Activated CD4-positive, alpha-beta memory T cell treated with anti-CD3 and anti-CD28 coated beads for 36 hours (primary cell): ENCODE data around the gene FAF1. TPM values are rescaled to one million over a fixed set of nuclear protein-coding genes. Genes with fewer than 3 reads are reported as not detected.
A peak's percentile ranks its signal among the peaks of the same experiment; 100 is the strongest.
"Not testable (repeated sequence)": the region's sequence is repeated elsewhere in the genome, so short reads cannot be mapped to it uniquely, and the experiment has no call there.

Experiments
- CTCF ChIA-PET: fragments of 350-600 bp; sonication (Branson Sonifier 250); formaldehyde crosslinking; loops from one replicate; lab custom pipeline; 2021; ENCODE audit warnings: antibody characterized with exemption, inconsistent platforms; lab: Charles Lee
- POLR2A ChIA-PET: fragments of 350-600 bp; sonication (Branson Sonifier 250); formaldehyde crosslinking; loops from one replicate; lab custom pipeline; 2021; ENCODE audit warnings: antibody characterized with exemption; lab: Charles Lee
- DNase-seq: peaks from one replicate; pipeline ENCODE4 v3.0.0-alpha.2; 2020
- H3K27ac Mint-ChIP-seq: one replicate; pipeline ENCODE4 v1.8.0; 2021; ENCODE audit warnings: mixed read lengths
- H3K27me3 Mint-ChIP-seq: one replicate; pipeline ENCODE4 v1.8.0; 2021; ENCODE audit warnings: mixed read lengths
- H3K36me3 Mint-ChIP-seq: one replicate; pipeline ENCODE4 v1.8.0; 2021; ENCODE audit warnings: mixed read lengths
- H3K4me1 Mint-ChIP-seq: one replicate; pipeline ENCODE4 v1.8.0; 2021; ENCODE audit warnings: low read depth, mixed read lengths
- H3K4me3 Mint-ChIP-seq: one replicate; pipeline ENCODE4 v1.8.0; 2021; ENCODE audit warnings: mild to moderate bottlenecking, mixed read lengths
- H3K9me3 Mint-ChIP-seq: one replicate; pipeline ENCODE4 v1.8.0; 2021; ENCODE audit warnings: mixed read lengths
- intact Hi-C: fragments of 100-400 bp; cut with micrococcal nuclease; formaldehyde crosslinking; loops from one replicate; pipeline ENCODE4 v1.15.1; 2023
- total RNA-seq, 2 experiments: library from RNA; stranded (reverse); gene quantifications; one replicate each; pipeline ENCODE4 v1.2.3, GENCODE V29; 2021

FAF1 gene
- total RNA-seq, 2 experiments from 2014 or later = 77.0 to 84.6 TPM

- H3K36me3 Mint-ChIP-seq, H3K9me3 Mint-ChIP-seq, H3K4me1 Mint-ChIP-seq, DNase-seq, intact Hi-C loops, H3K27ac Mint-ChIP-seq, CTCF ChIA-PET, POLR2A ChIA-PET, H3K27me3 Mint-ChIP-seq, H3K4me3 Mint-ChIP-seq: not testable (repeated sequence)
Measured at GRCh38 chr1:50887555-50887954, 72.5 kb downstream of the FAF1 start.

- no peaks in the 10 kb centered on the region for H3K27me3 Mint-ChIP-seq
- no peak overlapping the region for H3K27ac Mint-ChIP-seq
- H3K4me1 Mint-ChIP-seq = peaks cover 16% of the 10 kb centered on the region
- H3K9me3 Mint-ChIP-seq = no peaks in the 10 kb centered on the region
- CTCF ChIA-PET = interaction anchor here (9.4 kb wide), 1 partner anchor 310 kb away, joined by 131 read pairs; no protein-coding TSS in a partner anchor
- H3K4me3 Mint-ChIP-seq = no peak overlapping the region
- no peak for DNase-seq
- POLR2A ChIA-PET = no interaction called here
- H3K36me3 Mint-ChIP-seq = peaks cover 2% of the 10 kb centered on the region
- intact Hi-C loops = no loop called here
Measured at GRCh38 chr1:50880373-50880772, 79.7 kb downstream of the FAF1 start.

- Mint-ChIP-seq H3K4me1 (peaks cover 16% of the 10 kb centered on the region), H3K27me3 (no peaks in the 10 kb centered on the region), H3K4me3 (no peak overlapping the region), H3K27ac (no peak overlapping the region), H3K36me3 (peaks cover 2% of the 10 kb centered on the region), H3K9me3 (no peaks in the 10 kb centered on the region)
- intact Hi-C loops = no loop called here
- ChIA-PET CTCF (interaction anchor here (9.4 kb wide), 1 partner anchor 311 kb away, joined by 131 read pairs; no protein-coding TSS in a partner anchor), POLR2A (no interaction called here)
- no peak for DNase-seq
Measured at GRCh38 chr1:50879137-50879536, 80.9 kb downstream of the FAF1 start.

- Mint-ChIP-seq H3K27ac (no peak overlapping the region), H3K36me3 (peaks cover 2% of the 10 kb centered on the region), H3K4me3 (no peak overlapping the region), H3K27me3 (no peaks in the 10 kb centered on the region), H3K9me3 (no peaks in the 10 kb centered on the region), H3K4me1 (peaks cover 16% of the 10 kb centered on the region)
- intact Hi-C loops = no loop called here
- DNase-seq = no peak
- POLR2A ChIA-PET = no interaction called here
- CTCF ChIA-PET = interaction anchor here (1.5 to 9.4 kb wide), 2 partner anchors 40 to 312 kb away, joined by 4 to 131 read pairs; no protein-coding TSS in a partner anchor
Measured at GRCh38 chr1:50878434-50878833, 81.6 kb downstream of the FAF1 start.

- no peak overlapping the region for H3K27ac Mint-ChIP-seq
- H3K27me3 Mint-ChIP-seq = no peaks in the 10 kb centered on the region
- DNase-seq = no peak
- H3K36me3 Mint-ChIP-seq = no peaks in the 10 kb centered on the region
- H3K4me1 Mint-ChIP-seq = peaks cover 16% of the 10 kb centered on the region
- no peaks in the 10 kb centered on the region for H3K9me3 Mint-ChIP-seq
- CTCF ChIA-PET = interaction anchor here (1.5 to 9.4 kb wide), 2 partner anchors 40 to 313 kb away, joined by 4 to 131 read pairs; no protein-coding TSS in a partner anchor
- no peak overlapping the region for H3K4me3 Mint-ChIP-seq
- POLR2A ChIA-PET = no interaction called here
- intact Hi-C loops = no loop called here
Measured at GRCh38 chr1:50877641-50878040, 82.4 kb downstream of the FAF1 start.

GRCh38 chr1:50873458-50874187 lies 86.4 kb downstream of the FAF1 start:
- H3K4me3 Mint-ChIP-seq = peak overlapping the region; percentile 54

GRCh38 chr1:50864845-50865244 lies 95.2 kb downstream of the FAF1 start:
- H3K27me3 Mint-ChIP-seq, CTCF ChIA-PET, DNase-seq, intact Hi-C loops, H3K4me3 Mint-ChIP-seq, H3K27ac Mint-ChIP-seq, POLR2A ChIA-PET: not testable (repeated sequence)
- peaks cover 36% of the 10 kb centered on the region for H3K9me3 Mint-ChIP-seq
- peaks cover 13% of the 10 kb centered on the region for H3K4me1 Mint-ChIP-seq
- H3K36me3 Mint-ChIP-seq = peaks cover 21% of the 10 kb centered on the region

More at GRCh38 chr1:50873458-50874187, 86.4 kb downstream of the FAF1 start:
- Mint-ChIP-seq H3K27ac (no peak overlapping the region), H3K9me3 (no peaks in the 10 kb centered on the region), H3K4me1 (peaks cover 6% of the 10 kb centered on the region), H3K27me3 (no peaks in the 10 kb centered on the region), H3K36me3 (no peaks in the 10 kb centered on the region)
- intact Hi-C loops = loop anchor here (1.0 to 5.0 kb wide), 4 partner anchors 95 to 424 kb away; no protein-coding TSS in a partner anchor
- ChIA-PET POLR2A (no interaction called here), CTCF (interaction anchor here (0.6 to 9.4 kb wide), 29 partner anchors 8 to 432 kb away, joined by 3 to 131 read pairs (median 3); no protein-coding TSS in a partner anchor)
- peak; percentile 82 for DNase-seq

GRCh38 chr1:50861772-50862171 lies 98.3 kb downstream of the FAF1 start:
- ChIA-PET CTCF (interaction anchor here (1.3 kb wide), 1 partner anchor 9 kb away, joined by 3 read pairs; no protein-coding TSS in a partner anchor), POLR2A (no interaction called here)
- DNase-seq = no peak
- H3K4me1 Mint-ChIP-seq = peaks cover 15% of the 10 kb centered on the region
- H3K27me3 Mint-ChIP-seq = no peaks in the 10 kb centered on the region
- H3K36me3 Mint-ChIP-seq = peaks cover 23% of the 10 kb centered on the region
- no peak overlapping the region for H3K27ac Mint-ChIP-seq
- no peak overlapping the region for H3K4me3 Mint-ChIP-seq
- peaks cover 42% of the 10 kb centered on the region for H3K9me3 Mint-ChIP-seq
- intact Hi-C loops = no loop called here

GRCh38 chr1:50860702-50861101 lies 99.4 kb downstream of the FAF1 start:
- H3K4me1 Mint-ChIP-seq = peaks cover 13% of the 10 kb centered on the region
- H3K4me3 Mint-ChIP-seq = no peak overlapping the region

GRCh38 chr1:50860256-50860655 lies 99.8 kb downstream of the FAF1 start:
- Mint-ChIP-seq H3K27me3 (no peaks in the 10 kb centered on the region), H3K36me3 (peaks cover 21% of the 10 kb centered on the region), H3K4me3 (no peak overlapping the region), H3K4me1 (peaks cover 13% of the 10 kb centered on the region), H3K9me3 (peaks cover 32% of the 10 kb centered on the region), H3K27ac (no peak overlapping the region)
- intact Hi-C loops = no loop called here
- no peak for DNase-seq
- POLR2A ChIA-PET = no interaction called here
- CTCF ChIA-PET = interaction anchor here (2.6 kb wide), 1 partner anchor 328 kb away, joined by 8 read pairs; no protein-coding TSS in a partner anchor

More at GRCh38 chr1:50860702-50861101, 99.4 kb downstream of the FAF1 start:
- no peak overlapping the region for H3K27ac Mint-ChIP-seq
- POLR2A ChIA-PET = no interaction called here
- no peaks in the 10 kb centered on the region for H3K27me3 Mint-ChIP-seq
- peaks cover 32% of the 10 kb centered on the region for H3K9me3 Mint-ChIP-seq
- CTCF ChIA-PET = no interaction called here
- H3K36me3 Mint-ChIP-seq = peaks cover 21% of the 10 kb centered on the region
- intact Hi-C loops = no loop called here
- no peak for DNase-seq

GRCh38 chr1:50859657-50860056 lies 100.4 kb downstream of the FAF1 start:
- H3K36me3 Mint-ChIP-seq = peaks cover 21% of the 10 kb centered on the region
- no peak overlapping the region for H3K4me3 Mint-ChIP-seq
- intact Hi-C loops = no loop called here
- H3K27me3 Mint-ChIP-seq = no peaks in the 10 kb centered on the region
- peaks cover 13% of the 10 kb centered on the region for H3K4me1 Mint-ChIP-seq
- ChIA-PET POLR2A (no interaction called here), CTCF (interaction anchor here (2.6 kb wide), 1 partner anchor 329 kb away, joined by 8 read pairs; no protein-coding TSS in a partner anchor)
- H3K9me3 Mint-ChIP-seq = peaks cover 32% of the 10 kb centered on the region
- no peak for DNase-seq
- H3K27ac Mint-ChIP-seq = no peak overlapping the region

GRCh38 chr1:50858761-50859160 lies 101.3 kb downstream of the FAF1 start:
- Mint-ChIP-seq H3K4me1 (peaks cover 19% of the 10 kb centered on the region), H3K4me3 (no peak overlapping the region), H3K27ac (no peak overlapping the region), H3K9me3 (peaks cover 30% of the 10 kb centered on the region), H3K36me3 (peaks cover 24% of the 10 kb centered on the region), H3K27me3 (no peaks in the 10 kb centered on the region)
- intact Hi-C loops = no loop called here
- ChIA-PET POLR2A (no interaction called here), CTCF (interaction anchor here (0.8 to 2.6 kb wide), 4 partner anchors 14 to 438 kb away, joined by 3 to 8 read pairs (median 4); no protein-coding TSS in a partner anchor)
- DNase-seq = no peak
